Stimulated activated naive CD8-positive, alpha-beta T cell treated with anti-CD3 and anti-CD28 coated beads, Interleukin-15, Interleukin-2, amounts not matched to agents 100 ng/mL and 50 ng/mL, for 24 hours (primary cell): ENCODE results near the gene ZNF219.

Experiments used
- H3K27ac Mint-ChIP-seq: one replicate; pipeline ENCODE4 v1.8.0; 2021; ENCODE audit warnings: mild to moderate bottlenecking, mixed read lengths
- H3K27me3 Mint-ChIP-seq: one replicate; pipeline ENCODE4 v1.8.0; 2021; ENCODE audit warnings: mixed read lengths
- H3K36me3 Mint-ChIP-seq: one replicate; pipeline ENCODE4 v1.8.0; 2021; ENCODE audit warnings: low read depth, mixed read lengths
- H3K4me1 Mint-ChIP-seq: one replicate; pipeline ENCODE4 v1.8.0; 2021; ENCODE audit warnings: low read depth, mixed read lengths
- H3K4me3 Mint-ChIP-seq: one replicate; pipeline ENCODE4 v1.8.0; 2021; ENCODE audit warnings: mild to moderate bottlenecking, mixed read lengths
- H3K9me3 Mint-ChIP-seq: one replicate; pipeline ENCODE4 v1.8.0; 2021; ENCODE audit warnings: mixed read lengths

The ZNF219 gene

GRCh38 chr14:21084998-21085853 lies 13.2 kb downstream of the ZNF219 start:
- Mint-ChIP-seq H3K4me3 (no peak overlapping the region), H3K4me1 (peaks cover 25% of the 10 kb centered on the region), H3K9me3 (no peaks in the 10 kb centered on the region), H3K27me3 (no peaks in the 10 kb centered on the region), H3K27ac (no peak overlapping the region), H3K36me3 (no peaks in the 10 kb centered on the region)

GRCh38 chr14:21084396-21084795 lies 14.1 kb downstream of the ZNF219 start:
- Mint-ChIP-seq H3K9me3 (no peaks in the 10 kb centered on the region), H3K27me3 (no peaks in the 10 kb centered on the region), H3K36me3 (no peaks in the 10 kb centered on the region), H3K27ac (no peak overlapping the region), H3K4me3 (no peak overlapping the region), H3K4me1 (peaks cover 25% of the 10 kb centered on the region)

GRCh38 chr14:21083565-21084325 lies 14.7 kb downstream of the ZNF219 start:
- Mint-ChIP-seq H3K4me3 (no peak overlapping the region), H3K36me3 (no peaks in the 10 kb centered on the region), H3K27me3 (no peaks in the 10 kb centered on the region), H3K27ac (no peak overlapping the region), H3K4me1 (peaks cover 22% of the 10 kb centered on the region), H3K9me3 (no peaks in the 10 kb centered on the region)

GRCh38 chr14:21081521-21082142 lies 16.8 kb downstream of the ZNF219 start:
- H3K36me3 Mint-ChIP-seq = no peaks in the 10 kb centered on the region
- no peaks in the 10 kb centered on the region for H3K27me3 Mint-ChIP-seq
- H3K4me3 Mint-ChIP-seq = no peak overlapping the region
- H3K9me3 Mint-ChIP-seq = no peaks in the 10 kb centered on the region
- no peak overlapping the region for H3K27ac Mint-ChIP-seq
- peaks cover 4% of the 10 kb centered on the region for H3K4me1 Mint-ChIP-seq

- H3K4me1 Mint-ChIP-seq = no peaks in the 10 kb centered on the region
- no peak overlapping the region for H3K27ac Mint-ChIP-seq
- H3K4me3 Mint-ChIP-seq = no peak overlapping the region
- H3K36me3 Mint-ChIP-seq = no peaks in the 10 kb centered on the region
- no peaks in the 10 kb centered on the region for H3K27me3 Mint-ChIP-seq
- H3K9me3 Mint-ChIP-seq = no peaks in the 10 kb centered on the region
Observed at GRCh38 chr14:21078726-21079125, 19.7 kb downstream of the ZNF219 start.

GRCh38 chr14:21078287-21078686 lies 20.2 kb downstream of the ZNF219 start:
- no peak overlapping the region for H3K27ac Mint-ChIP-seq
- no peaks in the 10 kb centered on the region for H3K36me3 Mint-ChIP-seq
- H3K9me3 Mint-ChIP-seq = no peaks in the 10 kb centered on the region
- H3K4me3 Mint-ChIP-seq = no peak overlapping the region
- H3K27me3 Mint-ChIP-seq = peaks cover 3% of the 10 kb centered on the region
- H3K4me1 Mint-ChIP-seq = no peaks in the 10 kb centered on the region

- Mint-ChIP-seq H3K4me3 (no peak overlapping the region), H3K27ac (no peak overlapping the region), H3K9me3 (no peaks in the 10 kb centered on the region), H3K4me1 (no peaks in the 10 kb centered on the region), H3K36me3 (no peaks in the 10 kb centered on the region), H3K27me3 (peaks cover 6% of the 10 kb centered on the region)
Observed at GRCh38 chr14:21077672-21078071, 20.8 kb downstream of the ZNF219 start.

GRCh38 chr14:21075719-21076437 lies 22.6 kb downstream of the ZNF219 start:
- no peaks in the 10 kb centered on the region for H3K9me3 Mint-ChIP-seq
- no peak overlapping the region for H3K4me3 Mint-ChIP-seq
- peaks cover 15% of the 10 kb centered on the region for H3K4me1 Mint-ChIP-seq
- no peaks in the 10 kb centered on the region for H3K36me3 Mint-ChIP-seq
- H3K27me3 Mint-ChIP-seq = peaks cover 19% of the 10 kb centered on the region
- H3K27ac Mint-ChIP-seq = no peak overlapping the region

- H3K4me1 Mint-ChIP-seq = peaks cover 23% of the 10 kb centered on the region
- H3K27me3 Mint-ChIP-seq = peaks cover 23% of the 10 kb centered on the region
- no peak overlapping the region for H3K4me3 Mint-ChIP-seq
- no peaks in the 10 kb centered on the region for H3K9me3 Mint-ChIP-seq
- no peaks in the 10 kb centered on the region for H3K36me3 Mint-ChIP-seq
- no peak overlapping the region for H3K27ac Mint-ChIP-seq
Observed at GRCh38 chr14:21074398-21075272, 23.8 kb downstream of the ZNF219 start.

- Mint-ChIP-seq H3K36me3 (no peaks in the 10 kb centered on the region), H3K9me3 (no peaks in the 10 kb centered on the region), H3K4me3 (no peak overlapping the region), H3K27ac (no peak overlapping the region), H3K27me3 (peaks cover 30% of the 10 kb centered on the region), H3K4me1 (peaks cover 30% of the 10 kb centered on the region)
Observed at GRCh38 chr14:21073921-21074320, 24.5 kb downstream of the ZNF219 start.

- Mint-ChIP-seq H3K27ac (no peak overlapping the region), H3K27me3 (peaks cover 37% of the 10 kb centered on the region), H3K4me3 (no peak overlapping the region), H3K9me3 (no peaks in the 10 kb centered on the region), H3K4me1 (peaks cover 36% of the 10 kb centered on the region), H3K36me3 (no peaks in the 10 kb centered on the region)
Observed at GRCh38 chr14:21072781-21073339, 25.6 kb downstream of the ZNF219 start.

- Mint-ChIP-seq H3K4me1 (peaks cover 36% of the 10 kb centered on the region), H3K36me3 (no peaks in the 10 kb centered on the region), H3K4me3 (peak overlapping the region; percentile 81), H3K27ac (peak overlapping the region; percentile 11), H3K9me3 (no peaks in the 10 kb centered on the region), H3K27me3 (peaks cover 44% of the 10 kb centered on the region)
Observed at GRCh38 chr14:21072031-21072473, 26.4 kb downstream of the ZNF219 start.

- H3K4me1 Mint-ChIP-seq = peaks cover 36% of the 10 kb centered on the region
- H3K36me3 Mint-ChIP-seq = no peaks in the 10 kb centered on the region
- peak overlapping the region; percentile 81 for H3K4me3 Mint-ChIP-seq
- H3K9me3 Mint-ChIP-seq = no peaks in the 10 kb centered on the region
- peak overlapping the region; percentile 11 for H3K27ac Mint-ChIP-seq
- H3K27me3 Mint-ChIP-seq = peaks cover 50% of the 10 kb centered on the region
Observed at GRCh38 chr14:21071225-21072030, 27.0 kb downstream of the ZNF219 start.
